Ramos (cell line): ENCODE results near the gene MFSD12.

ENCODE experiments used
- in situ Hi-C: fragments of 300-500 bp; cut with MboI; formaldehyde crosslinking; loops from one replicate; pipeline ENCODE4 v1.14.3; 2022; ENCODE audit warnings: low sequenced_read_pairs; ENCODE audit not compliant: unreplicated experiment

The MFSD12 gene

DNA sequence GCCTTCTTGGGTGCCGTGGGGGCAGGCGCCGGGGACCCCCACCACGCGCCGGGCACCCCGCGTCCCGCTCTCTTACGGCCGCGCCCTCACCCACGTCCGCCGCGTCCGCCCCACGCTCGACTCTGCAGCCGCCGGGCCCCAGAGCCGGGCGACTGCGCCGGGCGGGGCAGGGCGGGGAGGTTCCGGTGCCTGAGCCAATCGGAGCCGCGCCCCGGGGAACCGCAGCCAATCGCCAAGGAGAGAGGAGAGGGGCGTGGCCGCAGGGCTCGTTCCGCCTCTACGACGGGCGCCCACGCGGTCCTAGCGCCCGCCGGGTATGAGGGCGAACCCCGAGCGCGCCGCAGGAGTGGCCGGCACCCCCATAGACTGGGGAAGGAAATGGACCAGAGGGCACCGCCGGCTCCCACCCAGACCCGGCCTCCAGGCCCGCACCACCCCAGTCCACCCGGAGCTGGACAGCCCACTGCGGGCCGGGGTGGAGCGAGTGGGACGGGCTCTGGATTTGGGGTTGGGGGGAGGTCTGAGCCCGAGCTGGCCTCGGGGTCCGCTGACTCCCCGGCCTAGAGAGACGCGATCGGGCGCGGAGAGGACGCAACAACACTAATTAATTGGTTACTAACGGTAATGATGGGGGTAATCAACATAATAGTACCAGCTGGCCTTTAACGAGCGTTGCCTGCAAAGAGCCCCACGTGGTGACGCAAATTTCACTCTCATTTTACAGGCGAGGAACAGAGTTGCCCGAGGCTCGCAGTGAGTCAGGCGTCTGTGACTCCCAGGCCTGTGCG is at the start of gene MFSD12:
Gene MFSD12 (minus strand): TSS at position 126 of the 788 bp plus-strand sequence. CDS start 183 bp downstream, outside the sequence.
- in situ Hi-C loops: no loop called here

DNA sequence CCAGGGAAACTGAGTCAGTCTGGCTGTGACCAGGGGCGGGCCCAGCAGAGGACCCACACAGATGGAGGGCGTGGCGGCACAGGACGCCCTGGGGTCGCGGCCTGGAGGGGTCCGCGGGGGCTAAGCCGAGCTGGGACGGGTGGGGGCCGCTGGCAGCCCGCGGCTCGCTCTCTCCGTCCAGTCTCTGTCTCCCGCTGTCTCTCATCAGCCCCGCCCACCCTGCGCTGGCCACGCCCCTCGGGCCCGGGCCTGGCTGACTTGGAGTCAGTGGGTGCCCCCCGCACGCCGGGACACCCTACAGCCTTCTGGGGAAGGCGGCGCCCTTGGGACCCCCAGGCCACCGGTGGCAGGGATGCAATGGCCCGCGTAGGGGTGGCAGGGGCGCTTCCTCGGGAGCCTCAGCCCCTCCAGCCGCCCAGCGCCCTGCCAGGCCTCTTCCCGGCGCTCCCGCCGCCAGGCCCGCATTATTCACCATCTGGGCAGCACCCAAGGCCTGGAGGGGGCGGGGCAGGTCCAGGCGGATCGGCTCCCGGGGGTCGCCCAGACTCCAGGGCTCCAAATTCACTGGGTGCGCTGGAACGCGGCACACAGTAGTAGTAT is 49.4 kb upstream of the MFSD12 start, which contains the start of gene TBXA2R:
Gene TBXA2R (minus strand): TSS at position 186 of the 600 bp plus-strand sequence. CDS start 6,241 bp downstream, outside the sequence.
- in situ Hi-C loops: no loop called here

DNA sequence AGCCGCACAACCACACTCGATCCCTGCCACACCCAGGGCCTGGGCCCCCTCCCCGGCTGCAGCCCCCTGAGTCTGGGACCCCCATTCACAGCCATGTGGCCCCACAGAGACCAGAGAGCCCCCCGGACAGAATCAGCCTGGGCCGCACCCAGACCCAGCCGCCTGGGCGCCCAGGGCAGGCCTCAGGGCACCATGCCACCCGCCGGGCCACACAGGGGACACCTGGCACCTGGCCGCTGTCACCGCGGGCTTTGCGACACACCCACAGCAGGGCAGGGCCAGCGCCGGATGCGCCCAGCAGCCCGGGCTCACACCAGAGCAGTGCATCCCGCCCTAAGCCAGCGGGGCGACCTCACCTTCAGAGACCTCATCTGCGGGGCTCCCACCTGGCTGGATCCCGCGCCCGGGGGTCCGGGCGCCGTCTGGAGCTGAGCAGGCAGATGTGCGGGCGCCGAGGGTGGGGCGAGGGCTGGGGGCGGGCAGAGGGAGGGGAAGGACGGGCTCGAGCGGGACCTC is 48.8 kb upstream of the MFSD12 start:
- in situ Hi-C loops: no loop called here

DNA sequence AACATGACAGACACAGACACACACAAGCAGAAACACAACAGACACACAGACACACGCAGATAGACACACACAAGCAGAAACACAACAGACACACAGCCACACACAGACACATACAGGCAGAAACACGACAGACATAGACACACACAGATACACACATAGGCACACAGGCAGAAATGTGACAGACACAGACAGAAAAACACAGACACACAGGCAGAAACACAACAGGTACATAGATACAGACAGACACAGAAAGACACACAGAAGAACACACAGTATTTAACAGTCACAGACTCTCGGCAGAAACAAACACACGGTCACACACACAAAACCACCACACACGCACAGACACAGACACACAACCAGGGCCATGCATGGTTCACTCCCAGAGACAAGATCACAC is 48.4 kb upstream of the MFSD12 start:
- in situ Hi-C loops: no loop called here

DNA sequence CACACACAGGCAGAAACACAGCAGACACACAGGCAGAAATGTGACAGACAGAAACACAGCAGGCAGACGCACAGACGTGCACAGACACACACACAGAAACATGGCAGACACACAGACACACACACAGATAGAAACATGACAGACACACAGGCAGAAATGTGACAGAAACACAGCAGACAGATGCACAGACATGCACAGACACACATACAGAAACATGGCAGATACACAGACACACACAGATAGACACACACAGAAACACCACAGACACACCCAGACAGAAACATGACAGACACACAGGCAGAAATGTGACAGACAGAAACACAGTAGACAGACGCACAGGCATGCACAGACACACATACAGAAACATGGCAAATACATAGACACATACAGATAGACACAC is 48.0 kb upstream of the MFSD12 start:
- in situ Hi-C loops: no loop called here

DNA sequence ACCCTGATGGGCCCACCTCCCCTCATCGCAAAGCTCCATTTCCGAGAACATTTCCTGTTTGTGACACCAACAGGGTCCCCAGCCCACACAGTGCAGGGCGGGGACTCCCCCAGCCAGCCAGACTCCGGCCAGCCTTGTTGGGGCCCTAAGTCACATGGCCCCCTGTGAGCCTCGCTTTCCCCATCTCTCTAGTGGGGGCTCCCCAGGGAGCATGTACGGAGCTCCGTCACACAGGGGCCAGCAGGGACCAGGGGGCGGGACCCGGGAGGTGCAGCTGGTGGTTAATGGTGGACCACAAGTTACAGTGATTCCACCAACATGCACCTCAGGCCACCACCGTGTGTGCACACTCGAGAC is 47.6 kb upstream of the MFSD12 start:
- in situ Hi-C loops: no loop called here

DNA sequence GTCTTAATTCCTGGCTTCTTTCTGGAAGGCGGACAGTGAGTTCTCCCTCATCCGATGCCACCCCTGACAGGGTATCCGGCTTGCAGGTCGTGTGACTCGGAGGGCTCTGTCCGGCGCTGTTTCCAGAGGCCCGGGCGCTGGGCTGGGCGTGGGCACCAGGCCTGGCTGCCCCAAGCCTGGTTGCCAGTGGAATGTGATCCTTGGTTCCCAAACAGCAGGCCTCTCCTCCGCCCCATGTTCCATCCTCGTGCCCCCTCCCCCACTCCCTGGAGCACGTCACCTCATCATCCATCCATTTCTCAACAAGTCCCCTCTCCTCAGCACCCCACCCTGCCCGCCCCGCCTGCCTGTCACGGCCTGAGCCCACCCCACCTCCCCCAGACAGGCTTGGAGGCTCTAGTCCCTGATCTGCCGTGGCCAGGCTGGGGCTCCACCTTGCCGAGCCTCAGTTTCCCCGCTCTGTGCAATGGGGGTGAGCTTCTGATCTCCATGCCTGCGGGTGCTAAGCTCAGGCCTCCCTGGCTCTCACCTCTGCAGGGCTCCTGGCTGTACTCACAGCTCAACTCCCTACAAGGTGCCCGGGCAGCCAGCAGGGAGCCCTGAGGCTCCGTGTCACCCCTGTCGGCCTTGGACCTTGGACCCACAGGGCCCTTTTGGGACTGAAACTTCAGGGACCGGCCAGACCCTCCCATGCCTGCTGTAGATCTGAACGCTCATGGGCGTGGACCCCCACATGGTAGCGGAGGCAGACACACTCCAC is 47.0 kb upstream of the MFSD12 start:
- in situ Hi-C loops: no loop called here

DNA sequence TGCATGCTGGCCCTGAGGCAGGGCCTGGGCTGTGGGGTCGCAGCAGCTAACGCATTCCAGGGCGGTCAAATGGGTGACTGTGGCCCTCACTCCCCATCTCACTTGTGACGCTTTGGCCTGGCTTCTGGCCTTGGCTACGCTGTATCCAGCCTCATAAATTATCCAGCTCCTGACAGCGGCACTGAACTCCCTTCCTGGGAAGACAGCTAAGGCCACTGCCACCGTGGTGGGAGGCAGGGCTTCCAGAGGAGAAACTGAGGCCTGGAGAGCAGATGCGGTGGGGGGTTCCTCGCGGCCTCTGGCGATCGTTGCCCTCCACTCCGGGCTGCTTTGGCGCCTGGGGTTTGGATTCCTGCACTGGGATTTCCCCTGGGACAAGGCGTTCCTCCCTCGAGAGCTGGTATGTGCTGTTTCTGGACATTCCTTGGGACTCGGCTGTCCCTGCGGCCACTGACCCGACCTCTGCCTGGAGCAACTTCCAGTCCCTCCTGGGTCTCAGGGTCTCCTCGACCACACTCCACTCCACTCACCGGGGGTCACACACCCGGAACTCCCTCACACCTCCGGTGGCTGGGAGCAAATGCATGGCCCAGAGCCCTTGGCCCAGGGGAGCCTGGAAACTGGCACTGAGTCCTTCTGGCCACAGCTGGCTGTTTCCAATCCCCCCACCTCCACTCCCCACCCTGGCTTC is 45.9 kb upstream of the MFSD12 start:
- in situ Hi-C loops: no loop called here

DNA sequence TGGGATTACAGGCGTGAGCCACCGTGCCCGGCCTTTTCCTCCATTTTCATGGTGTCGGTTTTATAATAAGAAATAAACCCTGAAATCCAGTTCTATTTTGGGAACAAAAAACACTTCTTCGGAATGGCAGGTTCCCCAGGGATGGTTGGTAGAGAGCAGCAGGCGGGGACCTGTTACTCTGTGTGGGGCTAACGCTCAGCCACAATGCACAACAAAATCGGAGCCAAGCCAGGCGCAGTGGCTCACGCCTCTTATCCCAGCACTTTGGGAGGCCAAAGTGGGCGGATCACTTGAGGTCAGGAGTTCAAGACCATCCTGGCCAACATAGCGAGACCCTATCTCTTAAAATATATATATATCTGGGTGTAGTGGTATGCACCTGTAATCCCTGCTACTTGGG is 43.6 kb upstream of the MFSD12 start:
- in situ Hi-C loops: no loop called here

DNA sequence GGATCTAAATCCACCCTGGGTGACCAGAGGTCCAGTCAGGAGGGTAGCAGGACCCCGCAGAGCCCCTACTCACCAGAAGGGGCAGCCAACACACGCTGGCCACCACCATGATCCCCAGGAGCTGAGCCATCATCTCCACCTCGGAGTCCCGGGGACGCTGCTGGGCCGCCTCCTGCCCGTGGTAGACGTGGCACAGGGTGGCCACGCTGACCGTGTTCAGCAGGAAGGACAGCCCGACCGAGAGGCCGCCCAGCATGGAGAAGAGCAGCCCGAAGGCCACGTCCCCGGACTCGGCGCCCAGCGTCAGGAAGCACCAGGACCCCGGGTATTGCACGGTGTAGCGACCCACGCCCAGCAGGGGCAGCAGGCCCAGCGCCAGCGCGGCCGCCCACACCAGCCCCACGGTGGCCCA is 42.4 kb upstream of the MFSD12 start:
- in situ Hi-C loops: no loop called here

DNA sequence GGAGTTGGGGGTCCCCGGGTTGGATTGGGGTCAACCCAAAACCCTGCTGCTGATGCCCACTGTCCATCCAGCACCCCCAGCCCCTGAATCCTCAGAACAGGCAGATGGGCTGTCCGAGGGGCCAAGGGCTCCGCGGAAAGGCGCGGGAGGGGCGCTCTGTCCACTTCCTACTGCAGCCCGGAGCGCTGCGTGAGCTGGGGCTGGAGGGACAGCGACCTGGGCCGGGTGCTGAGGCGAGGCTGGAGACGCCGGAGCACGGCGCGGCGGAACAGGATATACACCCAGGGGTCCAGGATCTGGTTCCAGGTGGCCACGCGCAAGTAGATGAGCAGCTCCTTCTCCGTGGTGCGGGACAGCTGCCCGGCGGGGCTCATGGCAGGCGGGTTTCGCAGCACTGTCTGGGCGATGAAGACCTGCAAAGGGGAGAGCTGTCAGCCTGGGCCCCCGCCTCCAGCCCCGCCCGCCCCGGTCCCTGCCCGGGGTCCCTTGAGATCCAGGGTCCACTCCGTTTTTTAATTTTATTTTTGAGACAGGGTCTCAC is 38.2 kb upstream of the MFSD12 start:
- in situ Hi-C loops: no loop called here

DNA sequence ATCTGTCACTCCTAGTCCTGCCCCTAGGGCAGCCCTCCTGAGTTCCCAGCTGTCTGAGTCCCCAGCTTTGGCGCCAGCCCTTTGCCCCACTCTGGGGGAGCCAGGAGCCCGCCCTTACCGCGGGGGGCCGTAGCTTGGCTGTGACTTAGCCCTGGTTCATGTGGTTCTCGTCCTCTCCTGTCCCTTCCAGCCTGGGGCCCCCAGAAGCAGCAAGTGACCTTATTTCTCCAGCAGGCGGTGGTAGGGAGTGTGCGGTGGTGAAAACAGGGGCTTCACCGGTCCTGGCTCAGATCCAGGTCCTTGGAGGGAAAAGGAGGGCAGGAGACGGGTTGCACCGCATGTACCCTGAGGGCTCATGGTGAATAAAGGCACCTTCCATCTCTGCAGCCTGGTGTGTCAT is 35.8 kb upstream of the MFSD12 start:
- in situ Hi-C loops: no loop called here

DNA sequence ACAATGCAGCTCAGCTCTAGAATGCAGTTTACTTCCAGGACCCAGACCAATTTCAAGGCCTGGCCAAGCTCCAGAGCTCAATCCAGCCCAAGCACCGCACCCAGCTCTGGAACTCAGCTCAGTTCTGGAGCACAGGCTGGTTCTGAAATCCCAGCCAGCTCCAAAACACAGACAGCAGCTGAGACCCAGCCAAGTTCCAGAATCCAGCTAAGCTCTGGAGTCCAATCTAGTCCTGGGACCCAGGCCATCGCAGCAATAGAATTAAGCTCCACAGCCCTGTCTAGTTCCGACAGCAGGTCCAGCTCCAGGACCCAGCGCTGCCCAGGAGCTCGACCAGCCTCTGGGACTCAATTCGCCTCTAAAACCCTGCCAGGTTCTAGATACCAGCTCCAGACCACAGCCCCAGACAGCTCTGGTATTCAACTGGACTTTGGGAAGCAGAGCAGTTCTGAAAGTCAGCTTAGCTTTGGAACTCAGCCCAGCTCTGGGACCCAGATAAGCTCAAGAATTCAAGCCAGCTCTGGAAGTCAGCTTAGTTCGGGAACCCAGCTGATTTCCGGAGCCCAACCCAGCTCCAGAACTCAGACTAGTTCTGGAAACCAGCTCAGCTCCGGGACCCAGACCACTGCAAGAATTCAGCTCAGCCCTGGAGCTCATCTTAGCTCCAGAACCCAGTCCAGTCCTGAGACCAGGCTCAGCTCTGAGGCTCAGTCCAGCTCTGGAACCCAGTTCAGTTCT is 34.7 kb upstream of the MFSD12 start:
- in situ Hi-C loops: no loop called here

DNA sequence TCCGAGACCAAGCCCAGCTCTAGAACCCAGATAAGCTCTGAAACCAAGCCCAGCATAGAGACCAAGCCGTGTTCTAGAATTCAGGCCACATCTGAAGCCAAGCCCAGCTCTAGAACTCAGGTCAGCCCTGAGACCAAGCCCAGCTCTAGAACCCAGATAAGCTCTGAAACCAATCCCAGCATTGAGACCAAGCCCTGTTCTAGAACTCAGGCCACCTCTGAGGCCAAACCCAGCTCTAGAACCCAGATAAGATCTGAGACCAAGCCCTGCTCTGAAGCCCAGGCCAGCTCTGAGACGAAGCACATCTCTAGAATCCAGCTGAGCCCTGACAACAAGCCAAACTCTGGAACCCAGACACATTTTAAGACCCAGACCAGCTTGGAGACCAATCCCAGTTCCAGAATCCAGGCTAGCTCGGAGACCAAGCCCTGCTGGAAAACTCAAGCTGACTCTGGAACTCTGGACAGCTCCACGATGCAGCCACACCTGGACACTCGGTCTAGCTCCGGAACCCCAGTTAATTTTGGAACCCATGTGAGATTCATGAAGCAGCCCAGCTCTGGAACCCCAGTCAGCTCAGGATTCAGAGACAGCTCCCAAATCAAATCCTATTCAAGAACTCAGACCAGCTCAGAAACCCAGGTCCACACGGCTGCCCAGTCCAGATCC is 33.7 kb upstream of the MFSD12 start:
- in situ Hi-C loops: no loop called here

DNA sequence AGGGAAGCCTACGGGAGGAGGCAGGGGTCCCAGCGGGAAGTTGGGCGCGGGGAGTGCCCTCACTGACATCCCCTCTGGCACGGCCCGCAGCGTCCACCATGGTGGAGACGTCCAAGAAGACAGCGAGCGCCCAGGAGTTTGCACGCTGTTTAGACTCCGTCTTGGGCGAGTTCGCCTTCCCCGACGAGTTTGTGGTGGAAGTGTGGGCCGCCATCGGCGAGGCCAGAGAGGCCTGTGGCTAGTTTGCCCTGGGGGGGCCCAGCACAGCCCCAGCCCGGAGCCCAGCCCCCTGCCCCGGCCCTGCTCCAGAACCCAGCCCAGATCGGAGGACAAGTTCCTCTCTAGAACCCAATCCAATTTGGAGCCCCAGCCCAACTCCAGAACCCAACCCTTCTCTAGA is 32.6 kb upstream of the MFSD12 start:
- in situ Hi-C loops: no loop called here

DNA sequence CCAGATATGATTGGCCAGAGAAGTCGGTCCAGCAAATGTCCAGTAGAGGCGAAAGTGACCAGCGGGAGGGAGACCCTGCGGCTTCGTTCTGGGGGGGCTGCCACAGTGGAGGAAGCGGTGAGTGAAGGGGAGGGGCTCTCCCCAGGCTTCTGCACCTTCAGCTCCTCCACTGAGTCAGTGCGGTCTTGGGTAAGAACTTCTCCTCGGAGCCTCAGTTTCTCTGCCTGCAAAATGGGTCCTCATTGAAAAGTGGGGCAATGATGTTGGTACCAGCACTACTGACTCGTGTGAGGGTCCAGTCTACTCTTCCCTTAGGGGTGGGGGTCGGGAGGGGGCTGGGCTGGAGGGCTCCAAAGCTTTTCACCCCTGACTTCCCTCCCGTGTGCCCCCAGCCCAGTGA is 32.1 kb upstream of the MFSD12 start:
- in situ Hi-C loops: no loop called here

DNA sequence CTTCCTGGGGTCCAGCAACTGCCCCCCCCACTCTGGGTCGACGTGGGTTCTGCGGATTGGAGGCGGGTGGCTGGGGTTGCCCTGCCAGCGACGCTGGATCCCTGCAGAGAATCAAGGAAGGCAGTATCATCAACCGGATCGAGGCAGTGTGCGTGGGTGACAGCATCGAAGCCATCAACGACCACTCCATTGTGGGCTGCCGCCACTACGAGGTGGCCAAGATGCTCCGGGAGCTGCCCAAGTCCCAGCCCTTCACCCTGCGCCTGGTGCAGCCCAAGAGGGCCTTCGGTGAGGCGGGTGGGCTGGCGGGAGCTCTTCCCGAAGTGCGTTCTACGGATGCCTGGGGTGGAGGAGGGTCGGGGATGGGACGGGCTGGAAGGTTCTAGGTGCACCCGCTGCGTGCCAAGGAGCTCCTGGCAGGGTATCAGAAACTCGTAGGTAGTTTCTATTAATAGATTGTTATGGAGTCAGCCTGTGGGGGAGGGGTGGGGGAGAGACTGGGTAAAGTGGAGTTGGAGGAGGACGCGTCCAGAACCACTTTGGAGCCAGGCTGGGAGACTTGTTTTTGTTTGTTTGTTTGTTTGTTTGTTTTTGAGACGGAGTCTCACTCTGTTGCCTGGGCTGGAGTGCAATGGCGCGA is 29.4 kb upstream of the MFSD12 start:
- in situ Hi-C loops: no loop called here

DNA sequence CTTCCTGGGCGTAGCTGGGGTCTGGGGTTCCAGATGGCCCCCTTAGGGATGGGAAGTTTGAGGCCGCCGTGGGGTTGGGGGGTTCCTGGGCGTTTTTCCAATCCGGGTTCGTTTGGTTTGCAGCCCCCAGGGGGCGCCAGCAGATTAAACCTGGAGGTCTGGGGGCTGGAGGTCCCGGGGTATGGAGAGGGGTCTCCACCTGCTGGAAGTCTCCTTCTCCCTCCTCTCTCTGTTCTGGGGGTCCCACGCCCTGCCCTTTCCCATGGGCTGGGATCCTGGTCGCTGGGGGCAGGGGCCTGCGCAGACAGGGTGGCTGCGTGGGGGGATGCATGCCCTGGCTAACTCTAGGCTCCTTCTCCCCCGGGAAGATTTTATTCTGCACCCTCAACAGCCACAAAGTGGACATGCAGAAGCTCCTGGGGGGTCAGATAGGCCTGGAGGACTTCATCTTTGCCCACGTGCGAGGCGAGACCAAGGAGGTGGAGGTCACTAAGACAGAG is 28.8 kb upstream of the MFSD12 start:
- in situ Hi-C loops: no loop called here
